ENCODE measurements around the gene AHSA1.

AHSA1 gene

GRCh38 chr14:77495334-77495733 is 37.4 kb downstream of the AHSA1 start:
- TF ChIP-seq ZBTB7A (IDR thresholded peaks at IDR 0.05; ENCODE audit: low read depth) (no peak), REST (IDR thresholded peaks at IDR 0.05; ENCODE audit: low read depth) (no peak), YY1 (IDR thresholded peaks at IDR 0.05; ENCODE audit: low read depth) (no peak), RAD21 (IDR thresholded peaks at IDR 0.05; ENCODE audit: low read depth) (no peak), NFIC (IDR thresholded peaks at IDR 0.05) (no peak)

- peak; percentile 36; the same call in 1 of the 2 replicates for TF ChIP-seq TAF1 (IDR thresholded peaks at IDR 0.05; ENCODE audit: low read depth)
- TF ChIP-seq TCF12 (IDR thresholded peaks at IDR 0.05; ENCODE audit: low read depth), result 0 out of 2 replicates have a peak, but pooled peaks have one; percentile 12
- peak; percentile 87 for TF ChIP-seq MAX (IDR thresholded peaks at IDR 0.05)
- TF ChIP-seq NFIC (IDR thresholded peaks at IDR 0.05), result no peak
- no peak for TF ChIP-seq TEAD4 (IDR thresholded peaks at IDR 0.05)
- TF ChIP-seq ZBTB7A (IDR thresholded peaks at IDR 0.05; ENCODE audit: low read depth), result peak; percentile 74
These were observed 40.5 kb downstream of the AHSA1 start, which contains the start of gene ISM2 for GRCh38 chr14:77498120-77498979. Gene ISM2 (minus strand): TSS chr14:77498816. CDS start chr14:77498793, 23 bp downstream.

GRCh38 chr14:77498984-77499527 is 41.2 kb downstream of the AHSA1 start:
- peak; percentile 22; the same call in 1 of the 2 replicates for TF ChIP-seq EGR1 (IDR thresholded peaks at IDR 0.05)
- no peak for TF ChIP-seq REST (IDR thresholded peaks at IDR 0.05; ENCODE audit: low read depth)
- TF ChIP-seq TAF1 (IDR thresholded peaks at IDR 0.05; ENCODE audit: low read depth), result 0 out of 2 replicates have a peak, but pooled peaks have one; percentile 8
- TF ChIP-seq MAX (IDR thresholded peaks at IDR 0.05), result peak; percentile 21
- TF ChIP-seq TCF12 (IDR thresholded peaks at IDR 0.05; ENCODE audit: low read depth), result no peak

GRCh38 chr14:77502109-77502782 is 44.4 kb downstream of the AHSA1 start:
- TF ChIP-seq CEBPB (IDR thresholded peaks at IDR 0.05), result no peak
- no peak for TF ChIP-seq USF1 (IDR thresholded peaks at IDR 0.05)
- no peak for TF ChIP-seq FOXM1 (IDR thresholded peaks at IDR 0.05; ENCODE audit: borderline replicate concordance, low read depth)
- no peak for TF ChIP-seq REST (IDR thresholded peaks at IDR 0.05; ENCODE audit: low read depth)
- no peak for TF ChIP-seq ZBTB7A (IDR thresholded peaks at IDR 0.05; ENCODE audit: low read depth)
- TF ChIP-seq TAF1 (IDR thresholded peaks at IDR 0.05; ENCODE audit: low read depth), result no peak
- no peak for TF ChIP-seq MAX (IDR thresholded peaks at IDR 0.05)
- TF ChIP-seq EP300 (IDR thresholded peaks at IDR 0.05; ENCODE audit: borderline replicate concordance), result no peak
- no peak for TF ChIP-seq YY1 (IDR thresholded peaks at IDR 0.05; ENCODE audit: low read depth)
- TF ChIP-seq EGR1 (IDR thresholded peaks at IDR 0.05), result no peak
- no peak for TF ChIP-seq TEAD4 (IDR thresholded peaks at IDR 0.05)
- TF ChIP-seq NFIC (IDR thresholded peaks at IDR 0.05), result no peak
- TF ChIP-seq RAD21 (IDR thresholded peaks at IDR 0.05; ENCODE audit: low read depth), result no peak
- no peak for TF ChIP-seq TCF12 (IDR thresholded peaks at IDR 0.05; ENCODE audit: low read depth)
